NB4 (cell line): Measurements from ENCODE around the gene GPATCH4.

Source experiments
- DNase-seq: peaks from one replicate; pipeline ENCODE4 v3.0.0; 2010; ENCODE audit warnings: low read depth
- H3K4me3 ChIP-seq: one replicate; pipeline ENCODE4 v1.5.1; 2011; ENCODE audit warnings: mild to moderate bottlenecking, low read depth, low read length, moderate library complexity
- CTCF ChIP-seq: IDR thresholded peaks from one replicate; pipeline ENCODE4 v1.5.1; 2012; ENCODE audit warnings: low read depth, low read length
- MAX ChIP-seq: IDR thresholded peaks from 2 replicates; pipeline ENCODE4 v1.6.1; 2011; ENCODE audit warnings: low read depth, low read length
- MYC ChIP-seq: IDR thresholded peaks from 2 replicates; pipeline ENCODE4 v1.6.1; 2011; ENCODE audit warnings: low read depth, low read length
- POLR2A ChIP-seq: IDR thresholded peaks from 2 replicates; pipeline ENCODE4 v1.6.1; 2011; ENCODE audit warnings: mild to moderate bottlenecking; ENCODE audit not compliant: insufficient read length; ENCODE audit errors: extremely low read depth

The GPATCH4 gene

GRCh38 chr1:156549390-156549789 lies 51.9 kb downstream of the GPATCH4 start:
- TF ChIP-seq CTCF, result no peak
- TF ChIP-seq MAX, result no peak
- TF ChIP-seq MYC, result no peak
- TF ChIP-seq POLR2A, result no peak
- peak; percentile 20 for DNase-seq
- no peak overlapping the region for H3K4me3 ChIP-seq

- TF ChIP-seq MAX (no peak), POLR2A (no peak), MYC (no peak), CTCF (no peak)
- no peak overlapping the region for H3K4me3 ChIP-seq
- no peak for DNase-seq
These were observed 53.3 kb downstream of the GPATCH4 start for GRCh38 chr1:156547982-156548381.

- no peak overlapping the region for H3K4me3 ChIP-seq
- DNase-seq, result no peak
- TF ChIP-seq MYC (no peak), CTCF (no peak), MAX (no peak), POLR2A (no peak)
These were observed 53.8 kb downstream of the GPATCH4 start for GRCh38 chr1:156547434-156547833.

GRCh38 chr1:156546267-156546666 lies 55.0 kb downstream of the GPATCH4 start:
- TF ChIP-seq MAX, result no peak
- TF ChIP-seq POLR2A, result no peak
- no peak for TF ChIP-seq CTCF
- TF ChIP-seq MYC, result no peak
- H3K4me3 ChIP-seq, result no peak overlapping the region
- DNase-seq, result no peak

GRCh38 chr1:156544592-156545102 lies 56.6 kb downstream of the GPATCH4 start:
- no peak overlapping the region for H3K4me3 ChIP-seq
- TF ChIP-seq MAX (no peak), MYC (no peak), CTCF (no peak), POLR2A (no peak)
- DNase-seq, result no peak
